IPS-NIHi11 (cell line): ENCODE data around the gene CHRM4.
"Not testable (repeated sequence)": the region's sequence is repeated elsewhere in the genome, so short reads cannot be mapped to it uniquely, and the experiment has no call there.

ENCODE experiments used
- DNase-seq: peaks from one replicate; pipeline ENCODE4 v3.0.0; 2012; ENCODE audit warnings: mixed read lengths, low spot score

CHRM4 gene

DNA sequence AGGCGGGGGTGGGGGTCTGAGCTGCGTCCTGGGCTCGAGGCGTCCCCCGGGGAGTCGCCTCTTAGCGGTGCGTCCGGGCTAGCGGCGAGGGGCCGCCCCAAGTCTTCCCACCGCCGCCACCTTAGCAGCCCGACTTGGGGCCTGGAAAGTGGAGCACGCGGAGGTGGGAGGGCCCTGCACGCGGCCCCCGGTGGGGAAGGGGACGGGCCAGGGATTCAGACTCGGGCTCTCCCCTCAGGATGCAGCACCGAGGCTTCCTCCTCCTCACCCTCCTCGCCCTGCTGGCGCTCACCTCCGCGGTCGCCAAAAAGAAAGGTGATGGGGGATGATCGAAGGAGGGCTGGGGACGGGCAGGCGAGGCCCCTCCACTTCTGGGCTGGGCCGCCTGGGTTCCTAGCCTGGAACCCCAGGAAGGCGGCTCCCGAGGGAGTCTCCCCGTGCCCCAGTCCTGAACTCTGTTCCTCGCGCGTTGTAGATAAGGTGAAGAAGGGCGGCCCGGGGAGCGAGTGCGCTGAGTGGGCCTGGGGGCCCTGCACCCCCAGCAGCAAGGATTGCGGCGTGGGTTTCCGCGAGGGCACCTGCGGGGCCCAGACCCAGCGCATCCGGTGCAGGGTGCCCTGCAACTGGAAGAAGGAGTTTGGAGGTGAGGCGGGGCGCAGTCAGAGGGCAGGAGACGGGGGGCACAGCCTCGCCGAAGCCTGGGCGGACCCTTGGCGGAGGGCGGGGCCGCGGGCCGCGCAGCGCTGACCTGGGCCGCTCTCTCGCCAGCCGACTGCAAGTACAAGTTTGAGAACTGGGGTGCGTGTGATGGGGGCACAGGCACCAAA lies 9.5 kb downstream of the CHRM4 start:
- no peak for DNase-seq

GRCh38 chr11:46381048-46381818 lies 10.3 kb downstream of the CHRM4 start, which contains the start of gene MDK:
Gene MDK (plus strand): TSS chr11:46381669. CDS start chr11:46382058, 389 bp downstream.
- DNase-seq: peak; percentile 82

GRCh38 chr11:46380340-46381047 lies 11.1 kb downstream of the CHRM4 start:
- DNase-seq: peak; percentile 88

DNA sequence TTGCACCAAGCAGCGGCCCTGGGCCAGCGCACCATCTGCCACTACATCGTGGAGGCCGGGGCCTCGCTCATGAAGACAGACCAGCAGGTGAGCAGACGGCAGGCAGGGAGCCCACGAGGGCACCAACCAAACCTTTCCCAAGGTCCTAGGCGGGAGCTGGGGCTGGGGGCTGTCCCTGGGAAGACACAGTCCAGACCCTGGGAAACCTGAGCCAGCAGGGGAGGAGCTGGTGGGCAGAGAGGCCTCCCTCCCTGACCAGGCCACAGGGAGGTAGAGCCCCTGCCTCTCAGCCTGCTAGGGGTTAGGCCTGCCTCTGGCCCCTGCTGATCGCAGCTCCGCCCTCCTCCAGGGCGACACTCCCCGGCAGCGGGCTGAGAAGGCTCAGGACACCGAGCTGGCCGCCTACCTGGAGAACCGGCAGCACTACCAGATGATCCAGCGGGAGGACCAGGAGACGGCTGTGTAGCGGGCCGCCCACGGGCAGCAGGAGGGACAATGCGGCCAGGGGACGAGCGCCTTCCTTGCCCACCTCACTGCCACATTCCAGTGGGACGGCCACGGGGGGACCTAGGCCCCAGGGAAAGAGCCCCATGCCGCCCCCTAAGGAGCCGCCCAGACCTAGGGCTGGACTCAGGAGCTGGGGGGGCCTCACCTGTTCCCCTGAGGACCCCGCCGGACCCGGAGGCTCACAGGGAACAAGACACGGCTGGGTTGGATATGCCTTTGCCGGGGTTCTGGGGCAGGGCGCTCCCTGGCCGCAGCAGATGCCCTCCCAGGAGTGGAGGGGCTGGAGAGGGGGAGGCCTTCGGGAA lies 11.9 kb downstream of the CHRM4 start:
- DNase-seq: peak; percentile 78

DNA sequence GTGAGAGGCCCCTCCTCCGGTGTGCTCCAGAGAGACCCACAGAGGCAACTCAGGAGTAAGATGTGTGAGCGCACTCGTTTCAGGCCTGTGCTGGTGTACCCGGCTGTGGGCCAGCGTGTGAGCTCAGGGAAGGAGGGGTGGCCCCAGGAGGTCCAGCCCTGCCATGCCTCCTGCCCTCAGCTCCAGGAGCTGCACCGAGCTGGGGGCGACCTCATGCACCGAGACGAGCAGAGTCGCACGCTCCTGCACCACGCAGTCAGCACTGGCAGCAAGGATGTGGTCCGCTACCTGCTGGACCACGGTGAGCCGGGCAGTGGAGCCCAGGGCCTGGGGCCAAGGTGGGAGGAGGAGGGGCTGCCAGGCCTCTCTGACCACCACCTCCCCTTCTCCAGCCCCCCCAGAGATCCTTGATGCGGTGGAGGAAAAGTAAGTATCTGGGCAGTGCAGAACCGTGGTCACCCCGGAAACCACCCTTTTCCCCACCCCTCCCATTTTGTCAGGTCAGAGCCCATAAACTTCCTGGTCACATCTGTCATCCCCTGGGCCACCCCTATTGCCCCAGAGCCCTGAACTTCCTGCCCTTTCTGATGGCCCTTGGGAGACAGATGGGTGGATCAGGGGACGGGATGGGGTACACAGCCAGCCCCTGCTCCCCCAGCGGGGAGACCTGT lies 12.6 kb downstream of the CHRM4 start:
- no peak for DNase-seq

DNA sequence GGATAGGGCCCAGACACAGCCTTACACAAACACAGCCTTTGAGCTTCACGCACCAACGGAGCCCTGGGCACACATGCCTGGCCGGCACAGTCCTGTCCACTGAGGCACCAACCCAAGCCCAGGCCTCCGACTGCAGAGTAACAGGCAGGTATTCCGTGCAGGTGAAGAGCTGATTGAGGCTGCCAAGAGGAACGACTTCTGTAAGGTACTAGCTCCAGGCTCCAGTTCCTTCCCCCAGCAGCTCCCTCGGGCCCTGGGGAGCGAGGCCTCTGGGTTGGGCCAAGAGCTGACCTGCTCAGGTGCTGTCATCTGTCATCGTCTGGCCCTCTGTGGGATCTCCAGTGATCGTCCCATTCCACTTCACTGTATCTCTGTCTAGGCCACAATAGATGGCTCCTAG lies 13.3 kb downstream of the CHRM4 start:
- no peak for DNase-seq

DNA sequence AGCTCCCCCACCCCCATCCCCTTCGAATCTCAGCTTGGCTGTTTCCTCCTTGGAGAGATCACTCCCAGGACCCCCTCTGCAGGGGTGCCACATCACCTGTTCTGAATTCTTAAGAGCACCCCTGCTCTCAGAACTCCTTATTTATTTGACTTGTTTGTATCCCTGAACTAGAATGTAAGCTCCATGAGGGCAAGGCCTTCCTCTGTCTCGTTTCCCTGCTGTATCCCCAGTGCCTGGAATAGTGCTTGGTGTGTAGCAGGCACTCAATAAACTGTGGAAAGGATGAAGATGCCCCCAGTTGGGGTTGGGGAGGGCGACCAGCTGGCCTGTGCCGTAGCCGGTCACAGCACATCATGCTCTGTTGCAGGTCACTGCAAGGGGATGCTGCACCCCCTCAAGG lies 13.7 kb downstream of the CHRM4 start:
- DNase-seq: no peak

- DNase-seq: no peak
Observed at GRCh38 chr11:46377290-46377689, 14.3 kb downstream of the CHRM4 start.

DNA sequence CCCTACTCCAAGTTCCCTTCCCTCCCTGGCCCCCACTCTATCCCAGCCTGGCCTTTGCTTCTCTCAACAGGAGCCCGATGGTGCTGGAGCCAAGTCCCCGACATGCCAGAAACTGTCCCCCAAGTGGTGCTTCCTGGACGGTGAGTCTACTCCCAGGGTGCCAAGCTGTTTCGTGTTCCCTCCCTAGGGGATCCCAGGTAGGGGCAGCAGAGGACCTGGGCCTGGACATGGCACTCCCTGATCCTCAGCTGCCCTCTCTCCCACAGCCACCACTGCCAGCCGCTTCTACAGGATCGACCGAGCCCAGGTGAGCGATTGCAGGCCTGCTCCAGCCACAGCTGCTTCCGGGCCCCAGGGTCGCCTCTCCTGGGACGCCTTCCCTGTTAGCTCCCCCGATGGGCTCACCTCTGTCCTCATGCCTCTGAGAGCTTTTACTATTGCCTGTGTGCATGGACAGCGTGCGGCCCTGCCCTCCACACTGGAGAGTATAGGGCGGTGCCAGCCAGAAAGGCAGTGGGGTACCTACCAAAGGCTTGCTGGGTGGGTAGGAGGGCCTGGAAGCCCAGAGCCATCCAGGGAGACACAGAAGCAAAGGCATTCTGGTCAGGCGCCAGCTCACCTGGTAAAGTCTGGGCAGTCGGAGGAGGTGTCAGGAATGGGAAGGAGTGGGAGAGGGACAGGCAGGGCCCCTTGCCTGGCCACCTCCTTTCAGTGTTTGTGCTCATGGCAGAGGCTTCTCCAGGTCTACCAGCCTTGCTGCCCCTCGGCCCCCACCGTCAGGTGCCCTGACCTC lies 15.1 kb downstream of the CHRM4 start:
- no peak for DNase-seq

GRCh38 chr11:46375392-46376101 lies 16.0 kb downstream of the CHRM4 start:
- DNase-seq: no peak

DNA sequence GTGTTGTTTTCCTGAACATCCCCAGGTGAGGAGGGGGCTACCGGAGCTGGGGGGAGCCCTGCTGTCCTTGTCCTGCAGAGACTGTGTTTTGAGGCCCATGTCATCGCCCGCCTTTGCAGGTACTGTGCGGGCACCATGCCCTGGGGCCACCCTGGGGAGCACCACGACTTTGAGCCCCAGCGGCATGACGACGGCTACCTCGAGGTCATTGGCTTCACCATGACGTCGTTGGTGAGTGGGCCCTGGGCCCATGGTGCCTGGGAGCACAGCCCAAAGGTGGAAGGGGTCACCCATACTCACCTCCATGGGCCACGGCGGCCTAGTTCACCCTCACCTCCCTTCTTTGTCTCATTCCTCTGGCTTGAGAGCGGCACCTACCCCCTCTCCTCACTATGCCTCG lies 16.8 kb downstream of the CHRM4 start:
- no peak for DNase-seq

- DNase-seq: no peak
Observed at GRCh38 chr11:46373787-46374740, 17.5 kb downstream of the CHRM4 start.

- DNase-seq: not testable (repeated sequence)
Observed at GRCh38 chr11:46372501-46372900, 19.1 kb downstream of the CHRM4 start.

DNA sequence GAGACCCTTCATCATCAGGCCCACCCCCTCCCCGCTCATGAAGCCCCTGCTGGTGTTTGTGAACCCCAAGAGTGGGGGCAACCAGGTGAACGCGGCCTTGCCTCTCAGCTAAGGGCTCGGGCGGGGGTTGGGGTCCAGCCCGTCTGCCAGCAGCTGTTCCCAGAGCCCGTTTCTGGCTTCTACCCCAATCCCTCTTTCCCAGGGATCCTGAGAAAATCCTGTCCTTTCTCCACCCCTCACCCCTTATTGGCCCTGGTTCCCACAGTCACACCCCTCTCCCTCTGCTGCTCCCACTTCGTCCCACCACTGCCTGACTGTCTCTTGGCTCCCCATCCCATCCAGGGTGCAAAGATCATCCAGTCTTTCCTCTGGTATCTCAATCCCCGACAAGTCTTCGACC lies 19.5 kb downstream of the CHRM4 start:
- no peak for DNase-seq

DNA sequence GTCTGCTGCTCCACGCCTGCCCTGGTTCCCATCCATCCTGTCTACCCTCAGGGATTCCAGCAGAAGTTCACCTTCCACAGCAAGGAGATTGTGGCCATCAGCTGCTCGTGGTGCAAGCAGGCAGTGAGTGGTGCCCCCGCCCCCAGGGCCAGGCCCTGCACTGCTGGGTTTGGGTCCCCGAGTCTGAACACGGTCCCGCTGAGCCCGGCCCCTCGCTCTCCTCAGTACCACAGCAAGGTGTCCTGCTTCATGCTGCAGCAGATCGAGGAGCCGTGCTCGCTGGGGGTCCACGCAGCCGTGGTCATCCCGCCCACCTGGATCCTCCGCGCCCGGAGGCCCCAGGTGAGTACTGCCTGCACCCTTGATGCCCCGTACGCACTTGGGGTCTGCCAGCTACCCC lies 20.3 kb downstream of the CHRM4 start:
- not testable (repeated sequence) for DNase-seq

DNA sequence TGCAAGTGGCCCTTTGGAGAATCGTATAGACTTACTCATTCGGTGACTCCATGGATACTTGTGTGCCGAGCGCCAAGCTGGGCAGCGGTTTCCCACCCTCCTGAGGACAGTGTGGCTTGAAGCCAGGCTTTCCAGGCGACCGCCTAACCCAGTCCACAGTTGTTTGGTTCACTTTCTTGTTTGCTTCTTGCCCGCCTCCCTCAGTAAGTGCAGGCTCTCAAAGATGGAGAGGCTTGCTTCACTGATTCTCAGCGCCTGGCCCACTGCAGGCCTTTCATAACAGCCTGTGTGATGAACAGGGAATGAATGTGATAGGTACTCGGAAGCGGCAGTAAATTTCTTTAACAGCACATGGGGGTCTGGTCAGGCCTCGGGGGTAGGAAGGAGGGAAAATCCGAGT lies 21.3 kb downstream of the CHRM4 start:
- DNase-seq: no peak

DNA sequence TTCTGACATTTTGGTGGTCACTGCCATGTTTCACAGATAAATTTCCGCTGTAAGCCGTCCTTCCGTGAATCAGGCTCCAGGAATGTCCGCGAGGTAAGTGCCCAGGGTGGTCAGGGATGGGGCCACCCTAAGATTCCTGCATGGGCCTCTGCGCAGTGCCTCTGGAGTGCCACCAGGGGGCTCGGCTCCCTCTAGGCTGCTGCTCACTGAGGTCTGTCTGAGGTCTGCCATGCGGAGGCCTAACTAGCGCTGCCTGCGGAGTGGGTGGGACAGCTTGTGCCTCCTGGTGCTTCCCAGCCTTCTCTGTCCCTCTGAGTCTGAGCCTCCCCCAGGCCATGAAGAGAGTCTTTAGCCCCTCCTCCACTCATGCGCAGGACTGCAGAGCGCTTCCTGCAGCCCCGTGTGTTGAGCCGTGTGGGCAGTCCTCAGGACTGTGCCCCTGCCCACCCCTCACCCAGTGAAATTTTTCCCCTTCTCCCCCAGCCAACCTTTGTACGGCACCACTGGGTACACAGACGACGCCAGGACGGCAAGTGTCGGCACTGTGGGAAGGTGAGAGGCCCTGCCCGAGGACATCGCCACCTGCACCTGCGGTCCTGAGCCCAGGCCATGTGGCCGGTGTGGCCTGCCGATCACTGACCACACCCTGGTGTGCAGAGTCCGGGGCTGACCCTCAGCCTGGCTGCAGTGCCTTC lies 22.0 kb downstream of the CHRM4 start:
- peak; percentile 88 for DNase-seq

GRCh38 chr11:46367916-46368267 lies 23.7 kb downstream of the CHRM4 start:
- no peak for DNase-seq
